MG63 (cell line): Measurements from ENCODE around the gene CBLL2. TPM values are rescaled to one million over a fixed set of nuclear protein-coding genes. Genes with fewer than 3 reads are reported as not detected.
A peak's percentile ranks its signal among the peaks of the same experiment; 100 is the strongest.

Experiments used
- DNase-seq: peaks from one replicate; pipeline ENCODE4 v3.0.0-alpha.2; 2020
- H3K27me3 ChIP-seq: fragments of 250-450 bp; sonication (Bioruptor Pico); 2 replicates; pipeline ENCODE4 v1.5.1; 2020; ENCODE audit warnings: mild to moderate bottlenecking, moderate library complexity
- H3K36me3 ChIP-seq: fragments of 250-450 bp; sonication (Bioruptor Pico); 2 replicates; pipeline ENCODE4 v1.5.1; 2020; ENCODE audit warnings: mild to moderate bottlenecking, moderate library complexity
- H3K4me3 ChIP-seq: fragments of 250-450 bp; sonication (Bioruptor Pico); 2 replicates; pipeline ENCODE4 v1.5.1; 2020; ENCODE audit warnings: mild to moderate bottlenecking, moderate library complexity
- H3K9me3 ChIP-seq: fragments of 250-450 bp; sonication (Bioruptor Pico); 2 replicates; pipeline ENCODE4 v1.5.1; 2020; ENCODE audit warnings: mild to moderate bottlenecking, moderate library complexity
- total RNA-seq: library from RNA; depleted of rRNA; stranded (reverse); fragments of >200 nt; shearing (Covaris generic); gene quantifications from 2 replicates; pipeline ENCODE4 v1.2.3, GENCODE V29; 2014; ENCODE audit warnings: low replicate concordance; rRNA removed

CBLL2 gene
- total RNA-seq, 1 experiment from 2014 or later, result not detected

GRCh38 chrX:22315151-22315550 is 42.4 kb downstream of the CBLL2 start:
- Histone ChIP-seq H3K9me3 (no peaks in the 10 kb centered on the region), H3K27me3 (no peaks in the 10 kb centered on the region), H3K36me3 (no peaks in the 10 kb centered on the region), H3K4me3 (no peak overlapping the region)
- DNase-seq, result no peak

DNA sequence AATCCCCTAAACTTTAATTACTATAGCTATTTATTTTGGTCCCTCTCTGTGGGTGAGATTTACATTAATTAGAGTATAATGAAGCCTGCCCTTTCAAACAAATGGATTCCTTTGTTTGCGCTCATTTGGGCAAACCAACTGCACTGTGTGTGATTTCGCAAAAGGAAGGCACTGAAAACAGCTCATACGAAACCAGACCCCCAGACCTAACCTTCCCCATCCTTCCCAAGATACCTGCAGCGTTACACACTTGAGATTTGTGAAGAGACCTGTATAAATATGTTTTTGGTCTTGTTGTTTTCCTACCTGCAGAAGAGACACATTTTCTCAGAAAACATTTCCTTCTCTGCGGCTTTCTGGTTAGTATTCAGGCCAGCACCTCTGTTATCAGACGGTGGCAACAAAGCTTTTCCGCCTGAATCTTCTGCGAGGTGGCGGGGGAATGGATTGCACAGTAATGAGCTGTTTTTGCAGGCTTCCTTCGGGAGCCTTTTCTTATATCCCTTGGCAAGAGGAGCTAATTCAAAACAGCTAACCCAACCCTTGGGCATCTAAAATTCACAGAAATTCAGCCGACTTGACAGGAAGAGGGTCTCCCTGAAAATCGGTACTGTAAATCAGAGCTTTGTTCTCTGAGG is 47.6 kb downstream of the CBLL2 start:
- DNase-seq, result no peak
- Histone ChIP-seq H3K36me3 (no peaks in the 10 kb centered on the region), H3K4me3 (no peak overlapping the region), H3K27me3 (no peaks in the 10 kb centered on the region), H3K9me3 (no peaks in the 10 kb centered on the region)

GRCh38 chrX:22323541-22323940 is 50.8 kb downstream of the CBLL2 start:
- Histone ChIP-seq H3K9me3 (no peaks in the 10 kb centered on the region), H3K4me3 (no peak overlapping the region), H3K27me3 (no peaks in the 10 kb centered on the region), H3K36me3 (no peaks in the 10 kb centered on the region)
- peak; percentile 60 for DNase-seq

Other genes with a start within 250 kb of the CBLL2 start
- 0.05 and 0.20 TPM in 2 replicates for gene PHEX, start 240.6 kb upstream of the CBLL2 start, total RNA-seq